BLaER1 treated with 17β-estradiol and CSF1 and Interleukin-3, amounts not matched to agents 10 nM and 100 nM (cell line): ENCODE measurements around the gene KRT76.

Experiments
- H3K27ac ChIP-seq, 11 experiments: shearing (Covaris generic); formaldehyde crosslinking; 2 replicates each; pipeline ENCODE4 v1.8.1; 2022
- H3K27me3 ChIP-seq, 11 experiments: shearing (Covaris generic); formaldehyde crosslinking; 2 replicates each; pipeline ENCODE4 v1.8.1; 2022
- H3K36me3 ChIP-seq, 11 experiments: shearing (Covaris generic); formaldehyde crosslinking; 2 replicates each; pipeline ENCODE4 v1.8.1; 2022
- H3K4me1 ChIP-seq, 10 experiments: shearing (Covaris generic); formaldehyde crosslinking; 2 replicates each; pipeline ENCODE4 v1.8.1; 2022
- H3K4me2 ChIP-seq, 11 experiments: shearing (Covaris generic); formaldehyde crosslinking; 2 replicates each; pipeline ENCODE4 v1.8.1; 2022
- H3K4me3 ChIP-seq, 10 experiments: shearing (Covaris generic); formaldehyde crosslinking; 2 replicates each; pipeline ENCODE4 v1.8.1; 2022
- H3K9ac ChIP-seq, 11 experiments: shearing (Covaris generic); formaldehyde crosslinking; 2 replicates each; pipeline ENCODE4 v1.8.1; 2022
- H3K9me3 ChIP-seq, 11 experiments: shearing (Covaris generic); formaldehyde crosslinking; replicated peaks in 1 of 11; 2 replicates each; pipeline ENCODE4 v1.8.1; 2022
- H4K20me1 ChIP-seq, 11 experiments: shearing (Covaris generic); formaldehyde crosslinking; 2 replicates each; pipeline ENCODE4 v1.8.1; 2022
- Cebpa-rat ChIP-seq, 11 experiments: shearing (Covaris generic); IDR thresholded peaks; 2 replicates each; pipeline ENCODE4 v1.8.1; 2022

The KRT76 gene

DNA sequence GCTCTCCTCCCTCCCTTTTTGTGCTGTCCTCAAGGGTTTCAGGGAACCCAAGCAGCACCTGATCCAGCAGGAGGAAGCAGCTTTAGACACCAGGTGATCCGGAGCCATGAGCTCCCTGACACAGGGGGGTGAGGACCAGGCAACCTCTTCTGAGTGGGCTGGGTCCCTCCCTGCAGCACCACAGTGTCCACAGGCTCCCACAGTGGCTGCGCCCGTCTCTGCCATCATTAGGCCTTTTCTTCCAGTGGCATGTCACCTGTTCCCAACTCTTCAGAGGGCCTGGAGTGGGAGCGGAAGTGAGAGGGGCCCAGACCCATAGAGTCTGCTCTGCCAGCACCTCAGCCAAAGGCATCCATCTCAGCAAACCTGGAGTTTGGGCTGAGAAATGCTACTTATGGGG is 421 bp upstream of the KRT76 start:
- no peaks in the 10 kb centered on the region for H3K27me3 ChIP-seq
- H3K4me2 ChIP-seq, result no peak overlapping the region
- H3K27ac ChIP-seq, result no peak overlapping the region
- H3K4me1 ChIP-seq, result peaks cover 0 to 4% (median 0%) of the 10 kb centered on the region in 10 experiments; a peak in 2 of 20 replicates
- H3K9ac ChIP-seq, result no peak overlapping the region
- no peaks in the 10 kb centered on the region for H3K9me3 ChIP-seq
- TF ChIP-seq Cebpa-rat (IDR thresholded peaks at IDR 0.05), result no peak
- no peaks in the 10 kb centered on the region for H3K36me3 ChIP-seq
- no peaks in the 10 kb centered on the region for H4K20me1 ChIP-seq
- no peak overlapping the region for H3K4me3 ChIP-seq

DNA sequence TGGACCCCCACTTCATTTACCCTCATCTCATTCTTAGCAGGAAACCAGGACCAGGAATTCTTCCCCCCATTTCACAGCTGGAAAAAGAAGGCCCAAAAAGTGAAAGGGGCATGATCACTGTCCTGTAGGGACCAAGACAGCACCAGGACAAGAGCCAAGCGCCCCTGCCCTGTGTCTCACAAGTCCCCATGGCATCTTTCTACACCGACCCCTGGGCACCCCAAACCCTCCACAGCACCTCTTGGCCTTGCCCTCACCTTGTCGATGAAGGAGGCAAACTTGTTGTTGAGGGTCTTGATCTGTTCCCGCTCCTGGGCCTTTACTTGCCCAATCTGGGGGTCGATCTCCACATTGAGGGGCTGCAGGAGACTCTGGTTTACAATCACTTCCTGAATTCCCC is 710 bp downstream of the KRT76 start:
- H3K4me3 ChIP-seq, result no peak overlapping the region
- H4K20me1 ChIP-seq, result no peaks in the 10 kb centered on the region
- no peak for TF ChIP-seq Cebpa-rat (IDR thresholded peaks at IDR 0.05)
- no peak overlapping the region for H3K9ac ChIP-seq
- H3K4me1 ChIP-seq, result peaks cover 0 to 5% (median 0%) of the 10 kb centered on the region in 10 experiments; a peak in 2 of 20 replicates
- no peaks in the 10 kb centered on the region for H3K27me3 ChIP-seq
- no peak overlapping the region for H3K4me2 ChIP-seq
- H3K36me3 ChIP-seq, result no peaks in the 10 kb centered on the region
- H3K9me3 ChIP-seq, result no peaks in the 10 kb centered on the region
- H3K27ac ChIP-seq, result no peak overlapping the region

- Histone ChIP-seq H3K27ac (no peak overlapping the region), H3K4me3 (no peak overlapping the region), H3K9me3 (no peaks in the 10 kb centered on the region), H3K27me3 (no peaks in the 10 kb centered on the region), H4K20me1 (no peaks in the 10 kb centered on the region), H3K36me3 (no peaks in the 10 kb centered on the region), H3K4me1 (peaks cover 0 to 5% (median 0%) of the 10 kb centered on the region in 10 experiments; a peak in 2 of 20 replicates), H3K4me2 (no peak overlapping the region), H3K9ac (no peak overlapping the region)
- no peak for TF ChIP-seq Cebpa-rat (IDR thresholded peaks at IDR 0.05)
Measured at GRCh38 chr12:52774629-52775250, 2.4 kb downstream of the KRT76 start.

- TF ChIP-seq Cebpa-rat (IDR thresholded peaks at IDR 0.05), result no peak
- Histone ChIP-seq H3K4me3 (no peak overlapping the region), H4K20me1 (no peaks in the 10 kb centered on the region), H3K4me2 (peak overlapping the region in 1 of 11 experiments; percentile 20; a peak in 1 of 22 replicates), H3K36me3 (no peaks in the 10 kb centered on the region), H3K27ac (no peak overlapping the region), H3K4me1 (peaks cover 0 to 5% (median 0%) of the 10 kb centered on the region in 10 experiments; a peak in 2 of 20 replicates), H3K9me3 (no peaks in the 10 kb centered on the region), H3K9ac (no peak overlapping the region), H3K27me3 (no peaks in the 10 kb centered on the region)
Measured at GRCh38 chr12:52772772-52773171, 4.4 kb downstream of the KRT76 start.

GRCh38 chr12:52772188-52772587 is 5.0 kb downstream of the KRT76 start:
- no peak for TF ChIP-seq Cebpa-rat (IDR thresholded peaks at IDR 0.05)
- Histone ChIP-seq H3K4me1 (peaks cover 0 to 5% (median 0%) of the 10 kb centered on the region in 10 experiments; a peak in 2 of 20 replicates), H3K4me3 (no peak overlapping the region)

DNA sequence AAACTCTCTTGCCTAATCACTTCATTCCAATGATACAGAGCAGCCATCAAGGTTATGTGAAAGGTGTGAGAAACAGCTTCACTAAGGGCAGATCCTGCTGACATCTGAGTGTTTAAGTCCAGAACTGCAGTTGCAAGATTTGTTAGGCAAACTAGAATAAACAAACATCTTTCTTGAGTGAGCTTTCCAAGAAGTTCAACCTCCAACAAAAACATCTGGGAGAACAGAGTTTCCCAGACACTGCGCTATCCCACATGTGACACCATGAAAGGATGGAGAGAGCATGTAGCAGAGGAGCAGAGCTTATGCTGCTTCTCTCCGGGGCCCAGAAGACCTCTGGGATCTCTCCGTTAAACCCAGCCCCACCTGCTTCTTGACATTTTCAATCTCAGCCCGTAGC is 5.6 kb downstream of the KRT76 start:
- Histone ChIP-seq H3K9ac (no peak overlapping the region), H3K36me3 (no peaks in the 10 kb centered on the region), H3K27me3 (no peaks in the 10 kb centered on the region), H3K4me3 (no peak overlapping the region), H3K27ac (no peak overlapping the region), H3K9me3 (no peaks in the 10 kb centered on the region), H4K20me1 (no peaks in the 10 kb centered on the region), H3K4me1 (peaks cover 0 to 5% (median 0%) of the 10 kb centered on the region in 10 experiments; a peak in 2 of 20 replicates), H3K4me2 (no peak overlapping the region)
- no peak for TF ChIP-seq Cebpa-rat (IDR thresholded peaks at IDR 0.05)

More at GRCh38 chr12:52772188-52772587, 5.0 kb downstream of the KRT76 start:
- H3K27ac ChIP-seq, result no peak overlapping the region
- H3K9ac ChIP-seq, result no peak overlapping the region
- no peaks in the 10 kb centered on the region for H4K20me1 ChIP-seq
- no peaks in the 10 kb centered on the region for H3K9me3 ChIP-seq
- peak overlapping the region in 1 of 11 experiments; percentile 20; a peak in 1 of 22 replicates for H3K4me2 ChIP-seq
- no peaks in the 10 kb centered on the region for H3K27me3 ChIP-seq
- H3K36me3 ChIP-seq, result no peaks in the 10 kb centered on the region

DNA sequence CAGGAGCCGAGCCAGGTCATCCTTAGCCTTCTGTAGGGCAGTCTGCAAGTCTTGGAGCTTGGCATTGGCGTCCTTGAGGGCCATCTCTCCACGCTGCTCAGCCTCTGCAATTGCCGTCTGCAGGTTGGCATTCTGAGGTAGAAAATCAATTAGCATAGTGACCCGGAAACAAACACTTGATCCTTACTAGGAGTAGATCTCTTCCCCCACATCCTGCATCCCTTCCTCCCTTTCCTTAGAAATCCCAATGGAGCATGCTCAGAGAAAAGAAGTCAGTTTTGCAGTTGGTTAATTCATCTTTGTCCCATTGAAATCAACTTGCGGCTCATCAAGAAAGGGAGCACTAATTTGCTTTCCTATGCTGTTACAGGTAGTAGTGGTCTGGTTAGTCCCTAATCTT is 6.1 kb downstream of the KRT76 start:
- Histone ChIP-seq H3K4me3 (no peak overlapping the region), H3K27me3 (no peaks in the 10 kb centered on the region), H4K20me1 (no peaks in the 10 kb centered on the region), H3K36me3 (no peaks in the 10 kb centered on the region), H3K27ac (no peak overlapping the region), H3K9me3 (no peaks in the 10 kb centered on the region), H3K4me1 (peaks cover 0 to 5% (median 0%) of the 10 kb centered on the region in 10 experiments; a peak in 2 of 20 replicates), H3K9ac (no peak overlapping the region), H3K4me2 (no peak overlapping the region)
- TF ChIP-seq Cebpa-rat (IDR thresholded peaks at IDR 0.05), result no peak

DNA sequence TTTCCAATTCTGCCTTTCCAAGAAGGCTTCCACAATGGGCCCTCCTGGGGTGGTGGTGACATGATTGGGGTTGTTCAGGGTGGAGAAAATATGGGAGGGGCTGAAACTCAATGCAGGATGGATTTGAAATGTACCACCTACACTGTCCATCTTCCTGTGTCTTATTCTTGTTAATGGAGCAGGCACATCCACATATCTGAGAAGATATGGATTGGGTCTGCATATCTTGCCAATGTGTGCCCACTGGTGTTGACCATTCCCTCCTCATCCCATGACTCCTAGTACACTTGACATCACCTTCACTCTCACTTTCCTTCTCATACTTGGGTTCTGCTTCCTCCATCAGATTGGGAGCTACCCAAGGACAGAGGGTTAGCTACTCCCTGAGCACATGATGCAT is 7.2 kb downstream of the KRT76 start:
- Histone ChIP-seq H3K27ac (no peak overlapping the region), H3K27me3 (no peaks in the 10 kb centered on the region), H3K4me1 (peaks cover 0 to 5% (median 0%) of the 10 kb centered on the region in 10 experiments; a peak in 2 of 20 replicates), H3K36me3 (no peaks in the 10 kb centered on the region), H4K20me1 (no peaks in the 10 kb centered on the region), H3K4me3 (no peak overlapping the region), H3K4me2 (no peak overlapping the region), H3K9ac (no peak overlapping the region), H3K9me3 (no peaks in the 10 kb centered on the region)
- no peak for TF ChIP-seq Cebpa-rat (IDR thresholded peaks at IDR 0.05)

- H3K36me3 ChIP-seq, result no peaks in the 10 kb centered on the region
- H3K4me3 ChIP-seq, result no peak overlapping the region
- no peaks in the 10 kb centered on the region for H4K20me1 ChIP-seq
- H3K4me2 ChIP-seq, result no peak overlapping the region
- H3K27ac ChIP-seq, result no peak overlapping the region
- TF ChIP-seq Cebpa-rat (IDR thresholded peaks at IDR 0.05), result no peak
- no peak overlapping the region for H3K9ac ChIP-seq
- no peaks in the 10 kb centered on the region for H3K27me3 ChIP-seq
- no peaks in the 10 kb centered on the region for H3K9me3 ChIP-seq
- H3K4me1 ChIP-seq, result peaks cover 0 to 5% (median 0%) of the 10 kb centered on the region in 10 experiments; a peak in 2 of 20 replicates
Measured at GRCh38 chr12:52769354-52769753, 7.8 kb downstream of the KRT76 start.
